Fibroblast of pulmonary artery (primary cell): ENCODE data around the gene SUDS3.

Experiments used
- DNase-seq: peaks from one replicate; pipeline ENCODE4 v3.0.0-alpha.2; 2010; ENCODE audit warnings: low read depth
- H3K4me3 ChIP-seq: replicated peaks from 2 replicates; pipeline ENCODE4 v1.5.1; 2011; ENCODE audit warnings: low read depth, mild to moderate bottlenecking, control low read depth, low read length, moderate library complexity
- CTCF ChIP-seq: IDR thresholded peaks from 2 replicates; pipeline ENCODE4 v1.5.1; 2011; ENCODE audit warnings: mild to moderate bottlenecking, control low read depth, low read length, inconsistent platforms; ENCODE audit errors: missing control alignments

SUDS3 gene

GRCh38 chr12:118465706-118466105 lies 89.4 kb downstream of the SUDS3 start:
- no peak overlapping the region for H3K4me3 ChIP-seq
- TF ChIP-seq CTCF = no peak
- DNase-seq = no peak
